Subcutaneous abdominal adipose tissue (tissue), 5 donors: ENCODE measurements around the gene PHEX.

ENCODE experiments used
- H3K27ac ChIP-seq: one replicate; pipeline ENCODE4 v1.7.0; 2013; ENCODE audit warnings: low read depth, mild to moderate bottlenecking, inconsistent platforms, low read length, moderate library complexity
- H3K27me3 ChIP-seq, 5 donors: one replicate each; pipeline ENCODE4 v1.7.0; 2013; ENCODE audit warnings: low read length in 5 of 5, inconsistent platforms in 1 of 5; ENCODE audit not compliant: control insufficient read depth in 5 of 5, insufficient read depth in 4 of 5
- H3K36me3 ChIP-seq, 5 donors: one replicate each; pipeline ENCODE4 v1.7.0; 2013; ENCODE audit warnings: low read length in 5 of 5; ENCODE audit not compliant: control insufficient read depth in 5 of 5, insufficient read depth in 5 of 5
- H3K4me1 ChIP-seq, 5 donors: one replicate each; pipeline ENCODE4 v1.7.0; 2013; ENCODE audit warnings: low read length in 5 of 5, mild to moderate bottlenecking in 3 of 5, moderate library complexity in 1 of 5; ENCODE audit not compliant: control insufficient read depth in 5 of 5, insufficient read depth in 5 of 5
- H3K4me3 ChIP-seq, 5 donors: one replicate each; pipeline ENCODE4 v1.7.0; 2013; ENCODE audit warnings: low read length in 5 of 5, low read depth in 1 of 5
- H3K9ac ChIP-seq, 5 donors: one replicate each; pipeline ENCODE4 v1.7.0; 2013; ENCODE audit warnings: low read length in 5 of 5, mild to moderate bottlenecking in 4 of 5, moderate library complexity in 3 of 5
- H3K9me3 ChIP-seq, 5 donors: one replicate each; pipeline ENCODE4 v1.7.0; 2013; ENCODE audit warnings: low read length in 5 of 5; ENCODE audit not compliant: control insufficient read depth in 5 of 5
- donor health status: healthy.
- donor health status: healthy.
- donor health status: healthy.
- donor health status: healthy.
- donor health status: healthy.

PHEX gene

GRCh38 chrX:22059775-22060174 lies 27.6 kb downstream of the PHEX start:
- H3K9ac ChIP-seq = no peak overlapping the region
- H3K9me3 ChIP-seq = peaks cover 0 to 3% (median 0%) of the 10 kb centered on the region in 5 donors
- no peak overlapping the region for H3K4me3 ChIP-seq
- H3K27ac ChIP-seq = no peak overlapping the region
- H3K4me1 ChIP-seq = no peaks in the 10 kb centered on the region
- H3K36me3 ChIP-seq = no peaks in the 10 kb centered on the region
- H3K27me3 ChIP-seq = peaks cover 0 to 8% (median 0%) of the 10 kb centered on the region in 5 donors

- Histone ChIP-seq H3K4me3 (no peak overlapping the region), H3K4me1 (no peaks in the 10 kb centered on the region), H3K9me3 (peaks cover 0 to 3% (median 0%) of the 10 kb centered on the region in 5 donors), H3K36me3 (no peaks in the 10 kb centered on the region), H3K27ac (no peak overlapping the region), H3K27me3 (peaks cover 0 to 8% (median 0%) of the 10 kb centered on the region in 5 donors), H3K9ac (no peak overlapping the region)
Observed at GRCh38 chrX:22060415-22061280, 28.5 kb downstream of the PHEX start.

- H3K27me3 ChIP-seq = peaks cover 0 to 7% (median 4%) of the 10 kb centered on the region in 5 donors
- no peak overlapping the region for H3K27ac ChIP-seq
- H3K36me3 ChIP-seq = no peaks in the 10 kb centered on the region
- no peak overlapping the region for H3K9ac ChIP-seq
- H3K4me3 ChIP-seq = no peak overlapping the region
- H3K4me1 ChIP-seq = no peaks in the 10 kb centered on the region
- H3K9me3 ChIP-seq = peaks cover 0 to 3% (median 0%) of the 10 kb centered on the region in 5 donors
Observed at GRCh38 chrX:22063284-22063683, 31.2 kb downstream of the PHEX start.

- Histone ChIP-seq H3K4me3 (no peak overlapping the region), H3K9me3 (peaks cover 0 to under 1% (median 0%) of the 10 kb centered on the region in 5 donors), H3K9ac (no peak overlapping the region), H3K36me3 (no peaks in the 10 kb centered on the region), H3K4me1 (no peaks in the 10 kb centered on the region), H3K27ac (no peak overlapping the region), H3K27me3 (peaks cover 0 to 7% (median 4%) of the 10 kb centered on the region in 5 donors)
Observed at GRCh38 chrX:22069586-22069985, 37.5 kb downstream of the PHEX start.

GRCh38 chrX:22073928-22074327 lies 41.8 kb downstream of the PHEX start:
- Histone ChIP-seq H3K36me3 (no peaks in the 10 kb centered on the region), H3K4me3 (no peak overlapping the region), H3K9me3 (no peaks in the 10 kb centered on the region), H3K27me3 (peaks cover 0 to 4% (median 0%) of the 10 kb centered on the region in 5 donors), H3K27ac (no peak overlapping the region), H3K4me1 (no peaks in the 10 kb centered on the region), H3K9ac (no peak overlapping the region)

GRCh38 chrX:22078117-22078516 lies 46.0 kb downstream of the PHEX start:
- Histone ChIP-seq H3K9me3 (no peaks in the 10 kb centered on the region), H3K4me3 (no peak overlapping the region), H3K9ac (no peak overlapping the region), H3K27ac (no peak overlapping the region), H3K4me1 (no peaks in the 10 kb centered on the region), H3K27me3 (peaks cover 0 to 4% (median 0%) of the 10 kb centered on the region in 5 donors), H3K36me3 (no peaks in the 10 kb centered on the region)

- Histone ChIP-seq H3K36me3 (no peaks in the 10 kb centered on the region), H3K4me1 (no peaks in the 10 kb centered on the region), H3K9me3 (no peaks in the 10 kb centered on the region), H3K27me3 (peaks cover 0 to 4% (median 0%) of the 10 kb centered on the region in 5 donors), H3K27ac (no peak overlapping the region), H3K4me3 (no peak overlapping the region), H3K9ac (no peak overlapping the region)
Observed at GRCh38 chrX:22081475-22082092, 49.5 kb downstream of the PHEX start.

GRCh38 chrX:22086003-22086402 lies 53.9 kb downstream of the PHEX start:
- H3K36me3 ChIP-seq = no peaks in the 10 kb centered on the region
- no peaks in the 10 kb centered on the region for H3K9me3 ChIP-seq
- H3K9ac ChIP-seq = no peak overlapping the region
- no peak overlapping the region for H3K4me3 ChIP-seq
- H3K4me1 ChIP-seq = no peaks in the 10 kb centered on the region
- peaks cover 0 to under 1% (median 0%) of the 10 kb centered on the region in 5 donors for H3K27me3 ChIP-seq
- no peak overlapping the region for H3K27ac ChIP-seq

- Histone ChIP-seq H3K4me1 (no peaks in the 10 kb centered on the region), H3K9ac (no peak overlapping the region), H3K27me3 (peaks cover 0 to 5% (median 0%) of the 10 kb centered on the region in 5 donors), H3K27ac (no peak overlapping the region), H3K9me3 (no peaks in the 10 kb centered on the region), H3K4me3 (no peak overlapping the region), H3K36me3 (no peaks in the 10 kb centered on the region)
Observed at GRCh38 chrX:22087011-22087557, 55.0 kb downstream of the PHEX start.

GRCh38 chrX:22088326-22088725 lies 56.2 kb downstream of the PHEX start:
- H3K27me3 ChIP-seq = peaks cover 0 to 5% (median 0%) of the 10 kb centered on the region in 5 donors
- no peaks in the 10 kb centered on the region for H3K9me3 ChIP-seq
- no peak overlapping the region for H3K4me3 ChIP-seq
- no peak overlapping the region for H3K27ac ChIP-seq
- no peak overlapping the region for H3K9ac ChIP-seq
- H3K36me3 ChIP-seq = no peaks in the 10 kb centered on the region
- H3K4me1 ChIP-seq = no peaks in the 10 kb centered on the region
